IPS-18c (cell line): Measurements from ENCODE around the gene ABL1.

ENCODE experiments used
- H3K4me3 ChIP-seq: 2 replicates; pipeline ENCODE4 v1.7.0; 2013; ENCODE audit warnings: low read depth, mild to moderate bottlenecking, low read length, moderate library complexity; ENCODE audit not compliant: insufficient read depth
- H3K9me3 ChIP-seq: one replicate; pipeline ENCODE4 v1.6.1; 2013; ENCODE audit warnings: mild to moderate bottlenecking, low read length, moderate library complexity; ENCODE audit not compliant: control insufficient read depth, insufficient read depth

Gene ABL1

DNA sequence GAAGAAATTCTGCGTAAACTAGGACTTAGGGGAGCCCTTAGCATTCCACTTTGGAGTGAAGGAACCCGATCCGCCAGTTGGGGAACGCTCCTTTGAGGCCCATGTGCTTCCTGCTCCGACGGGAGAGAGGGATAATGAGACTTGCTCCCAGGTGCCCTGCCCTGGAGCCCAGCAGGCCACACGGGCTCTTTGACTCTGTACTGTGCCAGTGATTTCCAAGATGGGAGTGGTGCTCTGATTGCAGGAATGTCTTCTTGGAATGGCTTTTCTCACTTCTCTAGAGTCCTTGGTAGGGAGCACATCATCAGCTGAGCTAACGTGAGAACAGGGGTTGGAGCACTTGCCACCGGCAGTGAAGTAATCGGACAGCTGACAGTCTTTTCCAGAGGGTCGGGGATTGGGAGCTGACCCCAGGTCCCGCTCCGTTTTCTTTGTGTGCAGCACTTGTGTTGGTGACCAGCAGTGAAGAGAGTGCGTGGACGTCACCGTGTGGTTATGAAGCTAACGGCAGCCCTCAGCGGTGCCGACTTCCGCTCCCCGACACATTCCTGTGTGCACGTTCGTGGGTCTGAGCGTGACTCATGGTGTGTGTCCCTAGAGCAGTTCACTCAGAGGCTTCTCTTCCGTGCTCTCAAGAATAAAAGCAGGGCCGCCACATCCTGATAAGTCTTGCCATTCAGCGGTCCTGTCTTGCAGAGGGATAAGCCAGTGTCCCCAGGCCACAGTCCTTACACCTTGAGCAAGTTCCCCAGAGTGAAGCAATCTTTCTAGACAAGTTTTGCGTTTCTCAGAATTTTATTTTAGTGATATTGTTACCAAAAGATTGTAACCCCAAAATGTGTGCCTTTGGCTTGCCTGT, 25.6 kb downstream of the ABL1 start:
- Histone ChIP-seq H3K4me3 (no peak overlapping the region), H3K9me3 (no peaks in the 10 kb centered on the region)

DNA sequence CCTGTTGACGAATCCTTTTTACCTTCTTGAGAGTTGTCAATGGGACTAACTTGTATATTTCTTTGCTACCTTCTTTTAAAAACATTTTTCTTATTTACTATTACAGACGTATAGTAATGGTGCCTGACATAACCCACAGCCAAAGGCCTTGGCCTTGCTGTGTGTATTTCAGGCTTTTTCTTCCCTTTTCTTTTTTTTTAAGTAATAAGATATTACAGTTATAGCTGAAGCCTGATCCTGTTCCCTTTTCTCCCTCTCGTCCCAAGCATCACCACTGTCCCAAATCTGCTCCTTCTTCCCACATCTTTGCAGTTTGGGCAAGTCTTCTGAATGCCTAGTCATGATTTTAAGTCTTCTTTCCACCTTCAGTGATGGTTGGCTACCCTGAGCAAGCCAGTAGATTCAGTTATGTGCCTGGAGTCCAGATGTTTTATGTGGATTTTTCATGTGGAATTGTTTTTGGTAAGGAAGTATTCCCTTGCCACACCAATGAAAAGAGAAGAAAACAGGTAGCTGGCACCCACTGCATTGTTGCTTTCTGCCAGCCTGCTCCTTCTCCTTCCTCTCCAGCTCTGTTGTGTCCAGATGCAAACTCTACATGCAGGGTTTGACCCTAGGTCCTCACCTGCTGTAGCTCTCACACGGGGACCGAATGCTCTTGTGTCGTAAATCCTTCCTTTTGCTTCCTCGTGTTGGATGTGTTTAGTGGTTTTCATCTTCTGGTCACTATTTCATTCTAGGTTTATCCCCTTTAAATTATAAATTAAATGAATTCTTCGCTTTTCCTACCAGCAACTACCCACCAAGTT, 26.5 kb downstream of the ABL1 start:
- H3K9me3 ChIP-seq: no peaks in the 10 kb centered on the region
- no peak overlapping the region for H3K4me3 ChIP-seq

DNA sequence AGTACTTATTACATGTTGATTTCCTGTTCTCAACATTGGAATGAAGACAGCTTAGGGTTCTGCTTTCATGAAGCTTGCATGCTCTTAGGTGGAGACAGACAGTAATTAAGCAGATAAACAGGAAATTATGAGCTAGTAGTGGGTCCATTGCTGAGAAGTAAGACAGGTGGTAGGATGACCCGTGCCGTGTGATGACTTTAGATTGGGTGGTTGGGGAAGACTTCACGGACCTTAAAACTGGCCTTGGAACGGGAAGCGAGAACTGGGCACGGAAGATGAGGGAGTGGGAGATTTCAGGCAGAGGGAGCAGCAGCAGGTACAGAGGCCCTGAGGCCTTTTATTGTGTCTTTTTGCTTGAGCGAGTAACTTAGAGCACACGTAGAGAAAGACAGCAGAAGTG, 27.2 kb downstream of the ABL1 start:
- H3K9me3 ChIP-seq: no peaks in the 10 kb centered on the region
- H3K4me3 ChIP-seq: no peak overlapping the region

DNA sequence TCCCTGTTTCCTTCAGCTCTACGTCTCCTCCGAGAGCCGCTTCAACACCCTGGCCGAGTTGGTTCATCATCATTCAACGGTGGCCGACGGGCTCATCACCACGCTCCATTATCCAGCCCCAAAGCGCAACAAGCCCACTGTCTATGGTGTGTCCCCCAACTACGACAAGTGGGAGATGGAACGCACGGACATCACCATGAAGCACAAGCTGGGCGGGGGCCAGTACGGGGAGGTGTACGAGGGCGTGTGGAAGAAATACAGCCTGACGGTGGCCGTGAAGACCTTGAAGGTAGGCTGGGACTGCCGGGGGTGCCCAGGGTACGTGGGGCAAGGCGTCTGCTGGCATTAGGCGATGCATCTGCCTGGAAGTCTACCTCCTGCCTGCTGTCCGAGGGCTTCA, 27.7 kb downstream of the ABL1 start:
- no peaks in the 10 kb centered on the region for H3K9me3 ChIP-seq
- no peak overlapping the region for H3K4me3 ChIP-seq

DNA sequence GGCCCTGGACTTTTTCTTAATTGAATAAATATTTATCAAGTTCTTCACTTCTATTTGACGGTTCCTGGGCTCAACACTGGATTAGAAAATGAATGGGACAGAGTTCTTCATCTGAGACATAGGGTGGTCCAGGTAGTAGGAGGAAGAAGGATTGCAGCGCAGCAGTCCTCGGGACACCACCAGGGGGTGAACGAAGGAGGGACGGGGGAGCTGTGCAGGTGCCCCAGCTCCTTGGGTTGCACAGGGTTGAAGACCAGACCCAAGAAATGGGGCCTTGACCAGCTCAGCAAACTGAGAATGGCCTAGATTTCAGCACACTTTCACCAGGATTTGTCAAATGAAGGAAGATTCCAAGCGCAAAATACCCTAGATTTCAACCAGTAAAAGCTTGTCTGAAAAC, 29.5 kb downstream of the ABL1 start:
- no peak overlapping the region for H3K4me3 ChIP-seq
- H3K9me3 ChIP-seq: no peaks in the 10 kb centered on the region

DNA sequence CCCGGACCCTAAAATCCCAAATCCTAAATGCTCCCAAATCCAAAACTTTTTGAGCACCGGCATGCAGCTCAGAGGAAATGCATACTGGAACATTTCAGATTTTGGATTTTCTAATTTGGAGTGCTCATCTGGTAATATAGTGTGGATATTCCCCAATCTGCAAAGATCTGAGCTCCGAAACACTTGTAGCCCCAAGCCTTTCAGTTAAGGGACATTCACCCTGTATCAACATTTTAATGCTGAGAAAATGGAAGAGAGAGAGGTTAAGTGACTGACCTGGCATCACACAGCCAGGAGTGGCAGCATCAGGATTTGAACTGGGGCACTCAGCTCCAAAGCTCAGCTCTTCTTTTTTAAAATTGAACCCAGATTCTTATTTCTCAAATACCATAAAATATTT, 30.9 kb downstream of the ABL1 start:
- Histone ChIP-seq H3K4me3 (no peak overlapping the region), H3K9me3 (no peaks in the 10 kb centered on the region)

DNA sequence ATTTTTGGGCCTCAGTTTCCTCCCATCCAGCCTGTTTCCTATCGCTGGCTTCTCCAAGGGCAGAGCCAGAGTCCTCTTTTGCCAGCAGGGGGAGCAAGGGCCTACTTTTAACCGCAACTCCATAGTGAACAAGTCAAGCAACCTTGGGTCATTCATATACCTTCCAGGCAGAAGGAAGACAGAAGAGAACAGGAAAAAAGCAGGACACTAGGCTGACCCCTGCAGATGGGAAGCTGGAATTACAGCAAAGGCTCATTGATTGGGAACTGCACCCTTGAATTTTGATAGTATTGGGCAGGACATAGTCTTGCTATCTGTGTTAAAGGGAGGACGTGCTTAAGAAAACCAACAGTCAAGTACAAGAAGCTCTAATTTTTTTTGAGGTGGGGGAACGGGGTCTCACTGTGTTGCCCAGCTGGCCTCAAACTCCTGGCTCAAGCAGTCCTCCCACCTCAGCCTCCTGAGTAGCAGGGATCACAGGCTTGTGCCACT, 31.5 kb downstream of the ABL1 start:
- Histone ChIP-seq H3K9me3 (no peaks in the 10 kb centered on the region), H3K4me3 (no peak overlapping the region)

DNA sequence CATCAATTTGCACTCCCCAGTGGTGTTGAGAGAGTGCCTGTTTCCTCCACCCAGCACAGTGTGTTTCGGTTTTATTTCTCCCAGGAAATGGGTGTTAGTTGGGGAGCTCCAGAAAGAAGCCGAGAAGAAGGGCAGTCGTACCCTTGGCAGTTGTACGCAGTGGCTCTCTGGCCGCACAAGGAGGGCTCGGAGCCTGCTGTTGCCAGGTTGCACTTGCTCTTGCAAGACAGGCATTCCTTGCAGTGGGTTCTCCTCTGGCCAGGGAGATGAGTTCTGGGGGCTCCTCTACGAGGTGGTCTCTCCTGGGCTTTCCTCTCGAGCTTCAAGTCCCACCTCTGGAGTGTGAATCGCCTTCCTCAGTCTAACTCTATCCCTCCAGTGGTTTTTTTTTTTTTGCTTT, 32.5 kb downstream of the ABL1 start:
- no peak overlapping the region for H3K4me3 ChIP-seq
- no peaks in the 10 kb centered on the region for H3K9me3 ChIP-seq

DNA sequence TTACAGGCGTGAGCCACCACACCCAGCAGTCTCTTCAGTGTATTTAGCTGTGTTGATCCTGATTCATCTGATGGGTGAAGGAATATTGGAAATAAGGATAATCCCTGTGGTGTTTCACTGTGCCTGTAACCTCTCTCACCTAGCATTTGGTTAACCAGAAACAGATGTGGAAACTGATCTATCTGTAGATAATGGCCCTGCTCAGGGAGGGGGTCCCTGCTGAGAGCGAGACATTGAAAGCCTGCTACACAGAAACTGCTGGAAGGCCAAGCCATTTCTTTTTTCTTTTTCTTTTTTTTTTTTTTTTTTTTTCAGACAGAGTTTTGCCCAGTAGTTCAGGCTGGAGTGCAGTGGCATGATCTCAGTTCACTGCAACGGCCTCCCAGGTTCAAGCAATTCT, 33.2 kb downstream of the ABL1 start:
- H3K4me3 ChIP-seq: no peak overlapping the region
- H3K9me3 ChIP-seq: no peaks in the 10 kb centered on the region

DNA sequence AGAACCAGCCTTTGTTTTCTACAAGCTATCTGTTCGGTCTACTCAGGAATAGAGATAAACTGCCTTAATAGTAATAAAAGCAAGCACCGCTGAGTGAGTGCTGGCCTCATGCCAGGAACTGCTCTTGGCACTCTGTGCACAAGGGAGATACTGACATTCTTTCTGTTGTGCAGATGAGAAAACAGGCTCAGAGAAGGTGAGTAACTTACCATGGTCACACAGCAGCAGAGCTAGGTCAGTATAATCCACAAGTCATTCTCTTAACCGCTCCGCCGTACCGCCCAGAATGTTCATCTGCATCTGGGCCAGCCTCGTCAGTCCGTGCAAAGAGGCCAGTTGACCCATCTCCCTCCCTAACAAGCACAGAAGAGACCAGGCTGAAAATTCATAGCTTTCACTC, 34.2 kb downstream of the ABL1 start:
- Histone ChIP-seq H3K4me3 (no peak overlapping the region), H3K9me3 (no peaks in the 10 kb centered on the region)

DNA sequence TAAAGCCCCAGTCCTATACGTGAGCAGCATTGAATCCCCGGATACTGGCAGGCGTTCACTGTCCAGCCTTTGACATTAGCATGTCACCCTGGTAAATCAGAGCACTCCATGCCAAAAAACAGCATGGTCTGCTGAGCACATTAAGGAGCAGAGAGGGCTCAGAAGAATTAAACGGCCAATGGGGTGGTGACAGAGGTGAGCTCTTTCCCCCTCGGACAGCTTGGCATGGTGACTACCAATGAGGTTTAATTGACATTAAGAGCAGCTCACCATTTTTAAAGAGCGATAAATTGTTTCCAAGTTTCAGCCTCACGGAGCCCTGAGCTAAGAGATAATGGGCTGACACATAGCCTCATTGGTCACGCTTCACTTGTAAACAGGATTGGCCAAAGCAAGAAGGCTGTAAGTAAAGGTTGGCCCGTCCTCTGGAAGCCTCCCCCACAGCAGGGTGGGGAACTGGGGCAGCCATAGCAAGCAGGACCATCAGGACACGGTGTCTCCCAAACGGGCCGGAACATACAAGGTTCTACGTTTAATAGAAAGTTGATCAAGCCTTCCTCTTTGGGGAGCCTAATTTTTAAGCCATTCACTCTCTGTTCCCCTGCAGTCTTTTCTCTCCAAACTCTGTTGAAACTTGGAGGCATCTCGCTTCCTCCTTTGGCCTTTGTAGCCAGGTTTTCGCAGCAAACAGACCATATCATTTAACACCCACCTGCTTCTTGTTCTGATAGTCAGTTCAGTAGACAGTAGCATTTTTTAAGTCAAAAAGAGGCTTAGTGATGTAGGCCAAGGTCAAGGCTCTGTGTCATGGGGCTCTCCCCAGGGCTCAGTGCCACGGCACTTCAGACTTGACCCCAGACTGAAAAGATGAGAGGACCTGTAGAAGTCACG, 35.7 kb downstream of the ABL1 start:
- Histone ChIP-seq H3K9me3 (no peaks in the 10 kb centered on the region), H3K4me3 (no peak overlapping the region)

DNA sequence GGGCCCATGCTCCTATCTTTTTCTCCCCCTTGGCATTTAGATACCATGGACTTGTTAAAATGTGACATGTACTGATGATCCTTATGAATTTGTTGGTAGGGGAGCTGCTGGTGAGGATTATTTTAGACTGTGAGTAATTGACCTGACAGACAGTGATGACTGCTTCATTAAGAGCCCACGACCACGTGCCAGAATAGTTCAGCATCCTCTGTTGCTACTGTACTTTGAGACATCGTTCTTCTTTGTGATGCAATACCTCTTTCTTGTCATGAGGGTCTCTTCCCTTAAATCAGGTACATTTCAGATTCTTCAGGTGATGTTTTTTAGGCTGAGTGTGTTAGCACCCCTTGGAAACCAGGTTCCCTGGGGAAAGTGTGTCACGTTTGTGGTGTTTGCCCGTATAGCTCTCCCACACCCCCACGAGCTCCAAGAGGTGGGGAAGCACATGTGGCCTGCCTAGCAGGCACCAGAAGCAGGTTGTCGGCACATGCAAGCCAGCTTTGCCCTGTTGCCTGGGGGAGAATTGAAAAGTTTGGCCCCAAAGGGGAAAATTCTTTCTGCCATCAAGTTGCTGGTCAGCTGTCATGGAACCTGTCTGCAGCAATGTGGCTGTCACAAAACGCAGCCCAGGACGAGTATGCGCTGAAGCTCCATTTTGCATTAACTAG, 36.5 kb downstream of the ABL1 start:
- Histone ChIP-seq H3K4me3 (no peak overlapping the region), H3K9me3 (no peaks in the 10 kb centered on the region)

DNA sequence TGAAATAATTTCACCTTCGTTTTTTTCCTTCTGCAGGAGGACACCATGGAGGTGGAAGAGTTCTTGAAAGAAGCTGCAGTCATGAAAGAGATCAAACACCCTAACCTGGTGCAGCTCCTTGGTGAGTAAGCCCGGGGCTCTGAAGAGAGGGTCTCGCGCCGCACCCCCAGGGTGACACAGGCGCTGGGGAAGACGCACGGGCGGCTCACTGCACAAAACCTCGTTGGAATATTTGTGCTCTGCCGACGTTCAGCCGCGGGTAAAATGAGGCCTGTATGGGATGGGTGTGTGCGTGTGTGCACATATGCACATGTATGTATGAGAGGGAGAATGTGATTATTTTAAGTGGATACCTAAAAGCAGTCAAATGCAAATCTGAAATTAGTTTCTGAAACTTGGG, 37.0 kb downstream of the ABL1 start:
- no peak overlapping the region for H3K4me3 ChIP-seq
- H3K9me3 ChIP-seq: no peaks in the 10 kb centered on the region

DNA sequence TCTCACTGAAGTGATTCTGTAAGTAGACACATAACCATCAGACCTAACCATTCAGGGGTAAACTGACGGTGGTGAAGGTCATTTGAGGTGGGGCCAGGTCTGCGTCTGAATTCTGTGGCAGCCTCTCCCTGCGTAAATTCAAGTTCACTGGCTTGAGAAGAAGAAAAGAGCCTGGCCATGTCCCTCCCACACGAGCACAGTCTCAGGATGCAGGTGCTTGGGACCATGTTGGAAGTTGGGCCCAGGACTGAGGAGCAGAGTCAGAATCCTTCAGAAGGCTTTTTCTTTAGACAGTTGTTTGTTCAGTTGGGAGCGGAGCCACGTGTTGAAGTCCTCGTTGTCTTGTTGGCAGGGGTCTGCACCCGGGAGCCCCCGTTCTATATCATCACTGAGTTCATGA, 37.5 kb downstream of the ABL1 start:
- H3K4me3 ChIP-seq: no peak overlapping the region
- H3K9me3 ChIP-seq: no peaks in the 10 kb centered on the region

DNA sequence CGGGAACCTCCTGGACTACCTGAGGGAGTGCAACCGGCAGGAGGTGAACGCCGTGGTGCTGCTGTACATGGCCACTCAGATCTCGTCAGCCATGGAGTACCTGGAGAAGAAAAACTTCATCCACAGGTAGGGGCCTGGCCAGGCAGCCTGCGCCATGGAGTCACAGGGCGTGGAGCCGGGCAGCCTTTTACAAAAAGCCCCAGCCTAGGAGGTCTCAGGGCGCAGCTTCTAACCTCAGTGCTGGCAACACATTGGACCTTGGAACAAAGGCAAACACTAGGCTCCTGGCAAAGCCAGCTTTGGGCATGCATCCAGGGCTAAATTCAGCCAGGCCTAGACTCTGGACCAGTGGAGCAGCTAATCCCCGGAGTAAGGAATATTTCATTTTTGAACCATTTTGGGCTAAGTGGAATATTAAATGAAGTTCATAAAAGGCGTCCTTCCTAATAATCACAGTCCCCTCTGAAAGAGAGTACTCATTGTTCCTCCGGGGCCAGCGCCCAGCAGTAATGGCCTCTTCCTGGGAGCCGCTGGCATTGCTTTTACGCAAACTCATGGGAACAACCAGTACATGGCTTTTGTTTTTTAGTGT, 38.0 kb downstream of the ABL1 start:
- no peak overlapping the region for H3K4me3 ChIP-seq

DNA sequence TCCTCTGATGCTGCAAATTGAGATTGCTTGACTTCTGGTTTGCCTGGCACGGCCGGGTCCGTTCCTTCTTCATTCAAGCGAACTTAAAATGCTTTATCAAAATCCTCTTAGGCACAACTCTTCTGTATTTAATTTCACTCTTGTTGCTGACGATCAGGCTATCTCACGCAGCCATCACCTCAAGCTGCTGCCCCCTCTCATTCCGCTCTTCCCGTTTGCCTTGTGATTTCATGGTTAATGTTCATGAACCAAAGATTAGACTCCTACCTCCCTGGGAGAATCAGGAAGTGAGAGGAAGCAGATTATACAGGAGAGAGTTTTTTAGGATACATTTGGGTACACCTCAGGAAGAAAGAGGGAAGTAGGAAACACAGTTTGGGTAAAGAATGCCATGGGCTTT, 38.9 kb downstream of the ABL1 start:
- Histone ChIP-seq H3K9me3 (no peaks in the 10 kb centered on the region), H3K4me3 (no peak overlapping the region)

More for the DNA sequence above, 38.0 kb downstream of the ABL1 start:
- H3K9me3 ChIP-seq: no peaks in the 10 kb centered on the region

DNA sequence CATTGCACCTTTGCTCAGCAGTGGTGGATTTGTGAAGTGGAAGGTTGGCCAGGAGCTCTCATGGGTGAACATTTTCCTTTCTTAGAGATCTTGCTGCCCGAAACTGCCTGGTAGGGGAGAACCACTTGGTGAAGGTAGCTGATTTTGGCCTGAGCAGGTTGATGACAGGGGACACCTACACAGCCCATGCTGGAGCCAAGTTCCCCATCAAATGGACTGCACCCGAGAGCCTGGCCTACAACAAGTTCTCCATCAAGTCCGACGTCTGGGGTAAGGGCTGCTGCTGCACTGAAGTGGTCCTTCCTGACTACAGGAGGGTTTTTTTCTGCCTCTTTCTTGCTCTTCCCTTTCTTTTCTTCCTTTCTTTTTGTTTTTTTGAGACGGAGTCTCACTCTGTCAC, 39.7 kb downstream of the ABL1 start:
- Histone ChIP-seq H3K4me3 (no peak overlapping the region), H3K9me3 (no peaks in the 10 kb centered on the region)
